GM21515 (cell line): ENCODE results near the gene CAPN1.
A peak's percentile ranks its signal among the peaks of the same experiment; 100 is the strongest.
"Not testable (repeated sequence)": the region's sequence is repeated elsewhere in the genome, so short reads cannot be mapped to it uniquely, and the experiment has no call there.

Source experiments
- ATAC-seq: cut with Tn5 transposase; IDR thresholded peaks from one replicate; pipeline ENCODE4 v1.9.1; 2021; ENCODE audit not compliant: unreplicated experiment

Gene CAPN1

DNA sequence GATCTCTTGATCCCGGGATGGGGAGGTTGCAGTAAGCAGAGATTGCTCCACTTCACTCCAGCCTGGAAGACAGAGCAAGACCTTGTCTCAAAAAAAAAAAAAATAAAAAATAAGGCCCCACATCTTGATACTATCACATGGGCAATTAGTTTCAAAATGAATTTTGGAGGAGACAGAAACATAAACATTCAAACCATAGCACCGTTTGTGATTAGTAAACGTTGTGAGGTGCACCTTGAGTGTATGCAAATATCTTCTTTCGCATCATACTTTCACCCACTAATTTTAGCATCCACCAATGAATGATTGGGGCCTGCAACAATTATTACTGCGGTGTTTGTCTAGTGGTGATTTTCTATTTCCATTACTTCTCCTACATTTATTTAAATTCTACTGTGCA, 22.7 kb upstream of the CAPN1 start:
- ATAC-seq: no peak

- ATAC-seq: no peak
Observed at GRCh38 chr11:65160643-65161042, 21.1 kb upstream of the CAPN1 start.

DNA sequence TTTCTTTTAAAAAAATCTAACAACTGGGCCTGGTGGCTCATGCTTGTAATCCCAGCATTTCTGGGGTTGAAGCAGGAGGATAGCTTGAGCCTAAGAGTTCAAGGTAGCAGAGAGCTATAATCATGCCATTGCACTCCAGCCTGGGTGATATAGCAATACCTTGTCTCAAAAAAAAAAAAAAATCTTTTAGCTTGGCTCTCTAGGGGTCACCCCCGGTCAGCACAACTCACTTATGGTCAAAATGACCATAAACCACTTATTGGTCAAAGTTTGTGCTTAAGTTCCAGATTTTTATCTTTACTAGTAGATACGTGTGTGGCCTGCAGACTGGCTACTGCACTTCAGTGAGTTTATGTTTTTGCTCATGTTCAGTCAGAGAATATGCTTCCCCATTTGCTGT, 18.0 kb upstream of the CAPN1 start:
- no peak for ATAC-seq

DNA sequence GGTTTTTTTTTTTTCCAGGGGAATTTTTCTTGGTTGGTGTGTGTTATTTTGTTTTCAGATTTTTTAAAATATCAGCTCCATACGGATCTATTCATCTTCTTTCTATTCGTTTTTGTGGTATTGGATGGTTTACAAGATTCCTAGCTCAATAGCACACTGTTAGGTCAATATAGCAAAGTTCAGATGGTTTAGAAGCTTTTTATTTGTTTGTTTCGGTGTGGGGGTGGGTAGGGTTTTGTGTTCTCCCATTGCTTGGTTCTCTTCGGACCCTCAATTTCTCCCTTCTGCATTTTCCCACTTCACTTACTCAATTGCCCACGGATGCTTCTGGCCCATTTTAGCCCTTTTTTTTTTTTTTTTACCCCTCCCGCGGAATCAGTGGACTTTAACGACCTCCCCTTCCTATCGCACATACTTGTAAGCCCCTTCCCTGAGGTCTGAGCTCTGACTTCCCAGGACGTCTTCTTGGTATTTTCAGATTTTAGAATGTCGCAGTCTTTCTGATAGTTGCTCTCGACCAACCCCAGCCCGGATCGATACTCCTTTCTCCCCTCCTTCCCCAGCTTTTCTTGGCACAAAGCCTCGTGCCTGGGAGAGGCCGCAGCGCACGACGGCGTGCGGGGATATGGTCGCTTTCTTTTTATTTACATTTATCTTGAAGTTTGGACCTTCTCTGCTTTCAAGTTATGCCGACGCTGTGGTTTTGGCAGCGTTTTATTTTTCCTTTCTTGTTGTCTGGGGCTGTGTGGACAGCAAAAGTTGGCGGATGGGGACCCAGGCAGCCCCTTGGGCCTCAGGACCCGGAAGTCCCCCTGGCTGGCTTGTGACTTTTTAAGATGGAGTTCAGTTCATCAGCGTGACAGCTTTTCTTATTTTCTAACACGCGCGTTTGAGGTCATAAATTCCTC, 16.1 kb upstream of the CAPN1 start:
- ATAC-seq: no peak

GRCh38 chr11:65166893-65167292, 14.8 kb upstream of the CAPN1 start:
- ATAC-seq: no peak

DNA sequence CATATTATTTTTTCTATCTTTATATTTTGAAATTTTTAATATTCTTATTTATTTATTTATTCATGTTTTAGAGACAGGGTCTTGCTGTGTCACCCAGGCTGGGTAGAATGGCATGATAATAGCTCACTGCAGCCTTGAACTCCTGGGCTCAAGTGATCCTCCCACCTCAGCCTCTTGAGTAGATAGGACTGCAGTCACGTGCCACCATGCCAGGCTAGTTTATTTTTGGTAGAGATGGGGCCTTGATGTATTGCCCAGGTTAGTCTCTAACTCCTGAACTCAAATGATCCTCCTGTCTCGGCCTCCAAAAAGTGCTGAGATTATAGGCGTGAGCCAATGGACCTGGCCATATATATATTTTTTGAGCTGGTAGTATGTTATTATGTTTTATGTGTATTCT, 14.1 kb upstream of the CAPN1 start:
- ATAC-seq: no peak

GRCh38 chr11:65169164-65169641, 12.5 kb upstream of the CAPN1 start:
- ATAC-seq: no peak

DNA sequence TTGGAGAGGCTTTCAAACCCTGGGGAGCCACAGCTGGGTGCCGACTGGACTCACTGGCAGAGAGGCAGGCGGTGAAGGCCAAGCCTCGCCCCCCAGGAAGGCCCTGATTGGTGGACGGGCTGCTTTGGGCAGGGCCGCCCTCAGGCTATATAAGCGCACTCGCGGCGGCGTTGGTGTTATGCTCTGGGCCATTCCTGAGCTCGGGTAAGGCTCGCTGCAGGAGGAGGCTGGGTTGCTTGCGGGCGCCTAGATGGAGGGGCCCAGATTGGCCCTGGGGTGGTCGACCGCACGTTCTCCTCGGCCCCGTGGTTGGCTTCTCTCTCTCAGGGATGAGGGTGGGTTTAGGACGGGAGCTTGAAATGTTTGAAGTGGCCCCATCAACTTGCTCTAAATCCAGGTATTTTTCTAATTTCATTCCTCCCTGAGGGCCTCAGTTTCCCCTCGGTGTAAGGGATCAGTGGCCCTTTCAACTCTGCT, 11.6 kb upstream of the CAPN1 start, which contains the start of gene SPDYC:
SPDYC (plus strand) TSS at position 176 of the 477 bp plus-strand sequence. CDS start 1,125 bp downstream, outside the sequence.
- ATAC-seq: no peak

- ATAC-seq: no peak
Observed at GRCh38 chr11:65172600-65172999, 9.1 kb upstream of the CAPN1 start.

DNA sequence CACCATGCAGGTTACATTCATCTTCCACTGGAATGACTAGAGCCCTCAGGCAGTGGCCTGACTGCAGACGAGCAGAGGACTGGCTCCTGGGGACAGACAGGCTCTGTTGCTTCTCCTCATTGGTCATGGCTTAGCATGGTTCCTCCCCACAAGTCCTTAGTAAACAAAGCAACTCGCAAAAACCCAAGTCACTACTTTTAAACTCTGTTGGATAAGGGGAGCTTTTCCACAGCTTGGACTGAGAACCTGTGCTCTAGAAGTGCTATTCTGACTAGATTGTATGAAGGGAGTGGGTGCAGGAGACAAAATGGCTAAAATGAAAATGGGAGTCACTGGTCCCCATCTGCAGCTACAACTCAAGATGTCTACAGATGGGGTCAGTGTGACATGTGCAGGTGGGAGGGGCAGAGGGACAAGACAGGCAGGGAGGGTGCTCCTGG, 7.1 kb upstream of the CAPN1 start:
- not testable (repeated sequence) for ATAC-seq

DNA sequence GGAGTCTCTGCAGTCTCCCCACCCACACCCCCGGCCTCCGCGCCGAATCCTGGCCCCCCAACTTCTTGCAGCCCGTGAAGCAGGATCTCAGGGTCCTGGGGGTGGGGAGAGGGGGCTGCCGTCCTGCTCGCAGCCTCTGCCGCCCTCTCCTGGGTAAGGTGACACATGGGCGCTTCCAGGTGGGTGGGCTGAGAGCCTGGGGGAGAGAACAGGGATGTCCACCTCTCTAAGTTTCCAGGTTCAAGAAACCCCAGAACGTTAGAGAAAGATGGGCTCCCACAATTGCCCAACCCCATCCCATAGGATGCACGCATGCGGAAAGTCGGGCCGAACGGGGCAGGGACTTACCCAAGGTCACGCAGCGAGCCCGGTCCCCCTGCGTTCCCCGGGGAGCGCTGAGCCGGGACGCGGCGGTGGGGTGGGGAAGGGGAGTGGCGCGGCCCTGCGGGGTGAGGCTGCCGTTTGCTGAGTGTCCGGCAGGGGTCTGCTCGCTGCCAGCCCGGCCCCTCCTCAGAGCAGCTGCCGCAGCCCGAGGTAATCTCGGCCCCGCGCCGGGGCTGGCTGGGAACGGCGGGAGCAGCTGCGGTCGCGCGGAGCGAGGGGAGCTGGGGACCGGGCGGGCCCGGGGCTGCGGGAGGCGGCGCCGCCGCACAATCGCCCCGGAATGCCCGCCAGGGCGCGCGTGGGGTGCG, 705 bp upstream of the CAPN1 start:
- ATAC-seq: peak; percentile 51

DNA sequence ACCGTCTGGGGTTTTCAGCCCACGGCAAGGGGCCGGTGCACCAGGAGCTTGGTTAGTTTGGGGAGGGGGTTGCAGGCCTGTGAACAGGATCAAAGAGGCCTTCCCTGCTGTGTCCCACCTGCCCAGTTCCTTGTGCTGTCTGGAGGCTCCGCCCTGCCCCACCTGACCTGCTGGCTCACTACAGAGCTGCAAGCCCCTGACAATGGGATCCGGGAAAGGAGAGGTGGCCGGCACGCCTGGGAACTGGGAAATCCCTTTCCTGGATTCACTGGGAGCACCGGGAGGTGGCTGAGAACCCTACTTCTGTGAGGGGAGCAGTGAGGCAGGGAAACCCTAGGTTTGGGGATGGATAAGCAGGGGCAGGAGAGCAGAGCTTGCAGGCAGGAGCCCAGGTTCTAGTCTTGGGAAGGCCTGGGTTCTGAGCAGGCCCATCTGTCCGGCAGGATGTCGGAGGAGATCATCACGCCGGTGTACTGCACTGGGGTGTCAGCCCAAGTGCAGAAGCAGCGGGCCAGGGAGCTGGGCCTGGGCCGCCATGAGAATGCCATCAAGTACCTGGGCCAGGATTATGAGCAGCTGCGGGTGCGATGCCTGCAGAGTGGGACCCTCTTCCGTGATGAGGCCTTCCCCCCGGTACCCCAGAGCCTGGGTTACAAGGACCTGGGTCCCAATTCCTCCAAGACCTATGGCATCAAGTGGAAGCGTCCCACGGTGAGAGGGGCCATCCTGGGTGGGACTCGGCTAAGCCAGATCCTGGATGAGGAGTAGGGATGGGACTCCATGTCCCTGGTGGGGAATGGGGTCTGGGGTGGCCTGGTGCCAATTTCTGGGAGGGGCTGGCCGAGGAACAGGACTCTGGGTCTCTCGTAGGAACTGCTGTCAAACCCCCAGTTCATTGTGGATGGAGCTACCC, 786 bp downstream of the CAPN1 start:
- no peak for ATAC-seq

DNA sequence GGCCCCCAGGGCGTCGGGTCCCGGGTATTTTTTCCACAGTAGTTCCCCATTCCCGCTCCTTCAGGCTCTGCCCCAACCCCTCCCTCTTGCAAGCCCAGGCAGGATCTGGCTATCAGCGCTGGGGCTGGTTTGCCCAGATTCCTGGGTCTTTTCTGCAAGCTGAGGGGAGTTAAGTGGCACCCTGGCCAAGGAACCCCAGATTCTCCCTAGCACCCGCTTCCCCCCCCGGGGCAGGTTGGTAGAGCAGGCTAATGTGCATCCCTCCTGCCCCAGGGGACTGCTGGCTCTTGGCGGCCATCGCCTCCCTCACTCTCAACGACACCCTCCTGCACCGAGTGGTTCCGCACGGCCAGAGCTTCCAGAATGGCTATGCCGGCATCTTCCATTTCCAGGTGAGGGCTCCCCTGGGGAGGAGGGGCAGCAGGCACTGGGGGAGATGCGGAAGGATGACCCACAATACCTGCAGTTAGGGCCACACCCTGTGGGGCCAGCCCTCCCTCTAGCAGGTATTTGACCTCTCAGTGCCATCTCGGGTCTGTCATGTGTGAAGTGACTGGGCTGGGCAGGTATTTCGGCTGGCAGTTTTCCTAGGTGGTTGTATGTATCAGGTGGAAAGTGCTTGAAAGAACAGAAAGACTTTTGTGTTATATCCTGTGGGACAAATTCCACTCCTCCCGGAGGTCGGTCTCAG, 1.6 kb downstream of the CAPN1 start:
- ATAC-seq: no peak

- ATAC-seq: no peak
Observed at GRCh38 chr11:65184146-65184545, 2.4 kb downstream of the CAPN1 start.

DNA sequence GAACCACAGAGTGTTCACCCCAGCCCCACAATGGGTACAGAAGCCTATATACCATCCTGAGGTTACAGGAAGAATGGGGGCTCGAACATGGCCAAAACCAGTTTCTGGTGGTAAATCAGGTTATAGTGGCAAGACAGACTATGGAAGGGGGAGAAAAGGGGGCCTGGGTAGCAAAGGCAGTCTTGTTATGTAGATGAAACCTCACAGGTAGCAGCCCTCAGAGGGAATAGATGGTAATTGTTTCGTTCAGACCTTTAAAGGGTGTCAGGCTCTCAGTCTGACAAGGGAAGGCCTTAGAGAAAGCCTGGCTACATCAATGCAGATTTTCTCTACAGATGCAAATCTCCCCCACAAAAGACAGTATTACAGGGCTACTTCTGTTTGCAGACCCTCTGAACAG, 3.4 kb downstream of the CAPN1 start:
- ATAC-seq: no peak

DNA sequence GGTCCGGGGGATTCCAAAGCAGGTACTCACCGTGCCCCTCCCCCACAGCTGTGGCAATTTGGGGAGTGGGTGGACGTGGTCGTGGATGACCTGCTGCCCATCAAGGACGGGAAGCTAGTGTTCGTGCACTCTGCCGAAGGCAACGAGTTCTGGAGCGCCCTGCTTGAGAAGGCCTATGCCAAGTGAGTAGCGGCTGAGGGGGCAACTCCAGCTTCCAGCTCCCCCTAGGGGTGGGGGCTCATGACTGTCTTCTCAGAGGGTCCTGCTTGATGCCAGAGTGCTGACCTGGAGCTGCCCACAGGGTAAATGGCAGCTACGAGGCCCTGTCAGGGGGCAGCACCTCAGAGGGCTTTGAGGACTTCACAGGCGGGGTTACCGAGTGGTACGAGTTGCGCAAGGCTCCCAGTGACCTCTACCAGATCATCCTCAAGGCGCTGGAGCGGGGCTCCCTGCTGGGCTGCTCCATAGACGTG, 4.2 kb downstream of the CAPN1 start:
- no peak for ATAC-seq

GRCh38 chr11:65186701-65187100, 5.0 kb downstream of the CAPN1 start:
- ATAC-seq: no peak

- no peak for ATAC-seq
Observed at GRCh38 chr11:65187146-65187675, 5.5 kb downstream of the CAPN1 start.

DNA sequence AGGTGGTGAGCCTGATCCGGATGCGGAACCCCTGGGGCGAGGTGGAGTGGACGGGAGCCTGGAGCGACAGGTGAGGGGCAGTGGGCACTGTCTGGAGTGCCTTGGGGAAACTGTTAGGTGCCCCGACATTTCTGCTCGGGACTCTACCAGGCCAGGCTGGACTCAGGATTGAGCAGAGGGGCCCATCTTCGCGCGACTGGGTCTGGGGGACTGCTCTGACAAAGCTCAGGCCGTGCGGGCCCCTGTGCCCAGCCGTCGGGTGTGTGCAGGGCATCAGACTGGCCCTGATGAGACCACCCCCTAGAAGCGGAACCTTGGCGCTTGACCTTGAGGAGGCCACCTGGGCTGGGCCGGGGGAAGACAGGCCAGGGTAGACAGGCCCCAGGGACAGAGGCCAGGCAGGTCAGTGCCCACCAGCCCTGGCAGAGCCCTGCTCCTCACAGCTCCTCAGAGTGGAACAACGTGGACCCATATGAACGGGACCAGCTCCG, 6.3 kb downstream of the CAPN1 start:
- ATAC-seq: no peak

DNA sequence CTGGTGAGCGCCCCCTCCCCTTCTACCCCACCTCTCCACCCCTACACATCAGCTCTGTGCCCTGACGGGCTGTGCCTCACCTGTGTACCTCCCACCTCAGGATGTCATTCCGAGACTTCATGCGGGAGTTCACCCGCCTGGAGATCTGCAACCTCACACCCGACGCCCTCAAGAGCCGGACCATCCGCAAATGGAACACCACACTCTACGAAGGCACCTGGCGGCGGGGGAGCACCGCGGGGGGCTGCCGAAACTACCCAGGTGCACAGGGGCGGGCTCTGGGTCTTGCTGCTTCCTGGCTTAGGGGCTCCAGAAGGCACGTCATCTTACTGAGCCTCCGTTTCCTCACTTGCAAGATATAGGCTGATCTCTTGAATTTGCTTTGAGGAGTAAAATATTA, 6.8 kb downstream of the CAPN1 start:
- ATAC-seq: no peak
